HG03571 (cell line): ENCODE data around the gene ZNF480.
"Not testable (repeated sequence)": the region's sequence is repeated elsewhere in the genome, so short reads cannot be mapped to it uniquely, and the experiment has no call there.

ENCODE experiments used
- ATAC-seq: cut with Tn5 transposase; IDR thresholded peaks from one replicate; pipeline ENCODE4 v1.9.1; 2021; ENCODE audit not compliant: unreplicated experiment

The ZNF480 gene

DNA sequence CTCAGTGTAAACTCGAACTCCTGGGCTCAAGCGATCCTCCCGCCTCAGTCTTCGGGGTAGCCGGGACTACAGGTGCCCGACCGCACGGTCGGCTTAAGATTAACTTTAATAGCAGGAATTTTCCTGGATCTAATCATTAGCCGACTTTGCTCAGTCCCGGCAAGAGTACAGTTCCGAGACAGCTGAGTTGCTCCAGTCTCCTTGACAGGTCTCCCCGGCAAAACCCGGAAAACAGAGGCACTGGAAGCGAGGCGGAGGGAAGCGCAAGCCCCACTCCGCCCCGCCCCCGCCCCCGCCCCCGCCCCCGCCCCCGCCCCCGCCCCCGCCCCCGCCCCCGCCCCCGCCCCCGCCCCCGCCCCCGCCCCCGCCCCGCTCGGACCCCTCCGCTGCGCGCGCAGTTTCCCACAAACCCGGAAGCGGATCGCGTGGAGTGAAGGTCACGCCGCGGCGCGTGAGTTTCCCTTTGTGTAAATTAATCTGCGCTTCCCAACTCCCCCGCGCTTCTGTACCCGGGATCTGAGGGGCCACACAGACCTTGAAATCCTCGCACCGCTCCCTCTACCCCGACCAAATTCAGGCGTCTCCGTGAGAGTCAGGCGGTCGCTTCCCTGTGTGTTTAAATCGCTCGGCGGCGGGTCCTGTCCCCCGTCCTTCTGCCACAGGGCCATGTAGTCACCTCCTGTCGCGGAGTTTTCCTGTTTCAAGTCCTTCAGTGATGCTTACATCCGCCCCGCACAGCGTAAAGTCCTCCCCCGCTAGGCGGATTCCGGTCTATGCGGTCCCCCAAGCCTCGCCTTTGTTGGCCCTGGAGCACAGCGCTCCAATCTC, at the start of gene ZNF480:
ZNF480 (plus strand) TSS at position 397 of the 828 bp plus-strand sequence. CDS start 3,244 bp downstream, outside the sequence.
- ATAC-seq = peak; percentile 54

DNA sequence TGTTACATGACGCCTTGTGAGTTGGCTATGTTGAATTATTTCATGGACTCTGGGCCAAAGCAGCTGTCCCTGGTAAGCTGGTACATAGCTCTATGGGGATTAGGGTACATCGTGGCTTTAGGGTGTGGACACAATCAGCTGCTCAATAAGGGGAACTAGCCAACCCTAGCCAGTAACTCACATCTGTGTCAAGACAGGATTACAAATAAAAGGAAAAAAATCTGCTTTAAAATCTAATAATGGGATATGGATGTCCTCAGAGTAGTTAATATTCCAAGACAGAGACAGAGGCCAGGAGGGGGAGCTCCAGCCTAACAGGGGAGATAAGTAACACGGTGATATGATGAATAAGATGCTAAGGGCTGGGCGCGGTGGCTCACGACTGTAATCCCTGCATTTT, 48.7 kb upstream of the ZNF480 start:
- no peak for ATAC-seq

DNA sequence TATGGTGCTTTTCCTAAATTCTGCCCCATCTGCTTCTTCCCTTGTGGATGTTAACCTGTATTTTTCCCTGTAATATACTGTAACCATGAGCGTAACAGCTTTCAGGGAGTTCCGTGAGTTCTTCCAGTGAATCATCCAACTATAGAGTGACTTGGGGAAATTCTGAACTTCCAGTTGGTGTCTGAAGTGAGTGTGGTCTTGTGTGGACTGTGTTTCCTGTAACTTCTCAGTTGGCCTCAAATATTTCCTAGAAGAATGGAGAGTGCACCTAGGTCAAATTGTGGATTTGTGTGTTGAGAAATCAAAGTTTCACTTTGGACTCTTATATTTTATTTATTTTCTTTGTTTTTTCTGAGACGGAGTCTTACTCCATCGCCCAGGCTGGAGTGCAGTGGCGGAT, 38.5 kb upstream of the ZNF480 start:
- no peak for ATAC-seq

DNA sequence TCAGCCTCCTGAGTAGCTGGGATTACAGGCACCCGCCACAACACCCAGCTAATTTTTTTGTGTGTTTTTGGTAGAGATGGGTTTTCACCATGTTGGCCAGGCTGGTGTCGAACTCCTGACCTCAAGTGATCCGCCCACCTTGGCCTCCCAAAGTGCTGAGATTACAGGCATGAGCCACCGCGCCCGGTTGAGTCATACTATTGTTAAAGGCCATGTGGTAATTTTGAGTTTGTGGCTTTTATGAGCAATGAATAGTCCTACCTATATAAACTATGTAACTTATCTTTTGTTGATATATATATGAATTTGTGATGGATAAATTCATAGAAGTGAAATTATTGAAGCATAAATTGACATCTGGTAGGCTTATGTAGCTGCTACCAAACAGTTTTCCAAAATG, 31.4 kb upstream of the ZNF480 start:
- not testable (repeated sequence) for ATAC-seq

DNA sequence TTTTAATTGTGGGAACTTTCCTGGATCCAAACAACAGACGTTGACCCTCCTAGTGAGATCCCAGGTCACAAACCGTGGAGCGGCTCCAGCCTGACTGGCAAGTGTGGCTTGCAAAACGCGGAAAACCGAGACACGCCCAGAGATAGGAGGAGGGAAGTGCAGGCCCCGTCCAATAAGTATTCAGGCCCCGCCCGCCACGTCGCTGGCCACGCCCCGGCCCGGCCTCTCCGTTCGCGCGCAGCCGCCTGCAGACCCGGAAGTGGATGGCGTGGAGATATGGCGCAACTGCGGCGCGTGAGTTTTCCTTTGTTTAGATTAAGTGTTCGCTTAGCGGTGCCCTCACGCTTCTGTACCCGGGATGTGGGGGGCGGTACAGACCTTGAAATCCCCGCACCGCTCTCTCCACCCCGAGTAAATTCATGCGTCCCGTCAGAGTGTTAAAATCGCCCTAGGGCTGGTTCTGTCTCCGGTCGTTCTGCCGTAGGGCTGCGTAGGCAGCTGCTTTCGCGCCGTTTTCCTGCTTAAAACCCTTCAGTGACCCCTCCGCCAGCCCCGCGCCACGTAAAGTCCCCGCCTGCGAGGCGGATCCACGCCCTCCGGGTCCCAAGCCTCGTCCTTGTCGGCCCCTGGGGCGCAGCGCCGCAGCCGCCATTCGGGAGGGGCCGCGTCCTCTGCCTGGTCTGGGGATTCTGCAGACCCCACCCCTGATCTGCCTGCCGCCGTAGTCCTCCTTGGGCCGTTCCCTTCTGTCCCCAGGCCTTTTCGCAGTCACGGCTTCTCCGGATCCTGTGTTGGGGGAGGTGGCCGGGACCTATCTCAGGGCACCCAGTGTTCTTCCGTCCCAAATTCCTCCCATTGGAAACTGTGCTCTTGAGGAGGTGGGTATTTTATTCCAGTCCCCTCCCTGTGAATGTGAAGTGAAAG, 27.4 kb upstream of the ZNF480 start, which contains the start of gene ZNF766:
ZNF766 (plus strand) TSS at position 250 of the 924 bp plus-strand sequence; CDS start at position 277, 27 bp downstream.
- peak; percentile 86 for ATAC-seq

DNA sequence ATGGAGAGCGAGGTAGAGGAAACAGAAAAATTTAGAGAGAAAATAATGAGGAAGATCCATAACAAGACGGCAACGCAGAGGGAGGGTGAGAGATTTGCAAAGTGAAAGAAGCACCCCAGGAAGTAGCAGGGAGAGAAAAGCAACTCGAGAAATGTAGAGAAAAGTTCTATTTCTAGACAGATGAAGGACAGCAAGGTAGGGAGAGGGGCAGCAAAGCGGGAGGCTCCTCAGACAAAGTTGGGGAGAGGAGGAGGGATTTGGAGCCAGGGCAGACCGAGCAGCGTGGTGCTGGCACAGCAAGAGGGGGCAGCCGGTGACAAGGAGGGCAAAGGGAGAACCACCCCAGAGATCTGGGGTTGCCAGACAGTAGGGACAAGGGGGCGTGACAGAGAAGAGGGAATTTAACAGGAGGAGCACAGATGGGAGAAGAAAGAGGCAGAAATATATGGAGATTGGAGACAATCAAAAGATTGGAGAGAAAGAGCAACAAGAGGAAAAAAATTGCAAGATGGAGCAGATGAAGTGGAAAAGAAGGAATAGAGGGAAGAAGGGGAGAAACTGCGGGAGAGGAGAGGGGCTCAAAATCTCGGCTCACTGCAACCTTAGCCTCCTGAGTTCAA, 26.6 kb upstream of the ZNF480 start:
- no peak for ATAC-seq

DNA sequence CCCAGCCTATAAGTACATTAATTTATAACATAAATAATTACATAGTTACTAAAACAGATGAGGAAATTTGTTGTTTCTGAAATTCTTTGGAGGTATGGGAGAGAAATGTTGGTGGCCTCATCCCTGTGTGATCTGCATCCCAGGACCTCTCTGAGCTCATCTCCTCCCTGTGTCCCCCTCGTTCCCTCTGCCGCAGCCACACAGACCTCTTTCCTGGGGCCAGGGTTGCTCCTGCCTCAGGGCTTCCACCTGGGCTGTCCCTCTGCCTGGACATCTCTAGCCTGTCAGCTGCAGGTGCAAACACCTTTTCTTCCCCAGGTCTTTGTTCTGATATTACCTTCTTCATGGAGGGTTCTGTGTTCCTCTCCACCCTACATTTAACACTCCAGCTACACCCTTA, 23.7 kb upstream of the ZNF480 start:
- ATAC-seq = no peak

DNA sequence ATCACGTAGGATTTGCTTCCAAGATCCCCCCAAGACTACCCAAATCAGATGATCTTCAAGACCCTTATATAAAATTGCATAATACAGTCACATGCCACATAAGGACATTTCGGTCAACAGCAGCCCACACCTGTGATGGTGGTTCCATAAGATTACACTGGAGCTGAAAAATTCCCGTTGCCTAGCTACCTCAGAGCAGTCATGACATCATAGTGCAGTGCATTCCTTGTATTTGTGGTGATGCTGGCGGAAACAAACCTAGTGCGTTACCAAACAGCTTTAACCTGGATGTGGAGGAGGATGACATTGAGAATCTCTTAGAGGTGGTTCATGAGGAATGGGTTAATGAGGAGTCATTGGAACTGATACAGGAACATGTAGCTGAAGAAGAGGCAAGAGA, 22.8 kb upstream of the ZNF480 start:
- no peak for ATAC-seq

DNA sequence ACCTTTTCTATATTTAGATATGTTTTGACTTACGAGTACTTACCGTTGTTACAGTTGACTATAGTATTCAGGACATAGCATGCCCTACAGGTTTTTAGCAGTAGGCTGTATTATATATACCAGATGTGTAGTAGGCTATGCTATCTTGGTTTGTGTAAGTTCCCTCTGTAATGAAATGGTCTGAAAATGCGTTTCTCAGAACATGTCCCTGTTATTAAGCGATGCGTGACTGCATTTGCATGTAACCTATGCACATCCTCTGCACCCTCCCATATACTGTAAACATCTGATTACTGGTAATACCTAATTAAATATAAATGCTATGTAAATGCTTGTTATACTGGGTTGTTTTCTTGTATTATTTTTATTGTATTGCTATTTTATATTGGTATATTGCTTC, 21.0 kb upstream of the ZNF480 start:
- ATAC-seq = no peak

DNA sequence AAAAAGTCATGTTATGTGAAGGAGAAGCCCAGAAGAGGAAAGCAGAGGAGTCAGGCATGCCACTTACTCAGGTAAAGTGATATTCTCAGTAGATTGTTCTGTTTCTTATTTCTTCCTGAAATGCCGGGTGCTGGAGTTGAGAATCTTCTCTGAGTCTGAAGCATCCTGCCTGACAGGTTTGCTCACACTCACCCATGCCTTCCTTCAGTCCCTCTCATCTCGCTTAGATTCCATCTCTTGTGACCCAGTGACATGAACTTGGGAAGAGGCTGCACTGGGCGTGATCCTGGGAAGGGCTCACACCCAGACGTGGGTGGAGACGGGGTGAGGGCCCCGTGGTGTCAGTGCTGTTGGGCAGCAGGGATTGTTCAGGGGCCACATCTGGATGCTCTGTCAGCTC, 19.5 kb upstream of the ZNF480 start:
- no peak for ATAC-seq

DNA sequence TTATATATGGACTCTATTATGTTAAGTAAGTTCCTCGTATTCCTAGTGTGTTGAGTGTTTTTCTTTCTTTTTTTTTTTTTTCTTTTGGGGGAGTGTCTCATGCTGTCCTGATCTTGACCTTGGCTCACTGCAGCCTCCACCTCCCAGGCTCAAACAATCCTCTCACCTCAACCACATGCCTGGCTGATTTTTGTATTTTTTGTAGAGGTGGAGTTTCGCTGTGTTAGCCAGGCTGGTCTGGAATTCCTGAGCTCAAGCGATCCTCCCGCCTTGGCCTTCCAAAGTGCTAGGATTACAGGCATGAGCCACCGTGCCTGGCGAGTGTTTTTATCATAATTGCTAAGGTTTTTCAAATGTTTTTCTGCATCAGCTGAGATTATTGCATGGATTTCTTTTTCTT, 10.7 kb upstream of the ZNF480 start:
- ATAC-seq = no peak

DNA sequence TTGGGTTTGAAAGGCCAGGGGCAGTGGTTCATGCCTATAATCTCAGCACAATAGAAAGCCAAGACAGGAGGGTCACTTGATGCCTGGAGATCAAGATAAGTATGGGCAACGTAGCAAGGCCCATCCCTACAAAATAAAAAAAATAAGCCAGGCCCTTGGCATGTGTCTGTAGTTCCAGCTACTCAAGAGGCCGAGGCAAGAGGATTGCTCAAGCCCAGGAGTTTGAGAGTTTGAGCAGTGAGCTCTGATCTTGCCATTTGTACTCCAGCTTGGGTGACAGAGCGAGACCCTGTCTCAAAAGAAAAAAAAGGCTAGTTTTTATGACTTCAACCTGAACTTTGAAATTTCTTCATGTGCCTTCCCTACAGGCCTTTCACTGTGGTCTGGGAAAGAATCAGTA, 5.2 kb upstream of the ZNF480 start:
- no peak for ATAC-seq

DNA sequence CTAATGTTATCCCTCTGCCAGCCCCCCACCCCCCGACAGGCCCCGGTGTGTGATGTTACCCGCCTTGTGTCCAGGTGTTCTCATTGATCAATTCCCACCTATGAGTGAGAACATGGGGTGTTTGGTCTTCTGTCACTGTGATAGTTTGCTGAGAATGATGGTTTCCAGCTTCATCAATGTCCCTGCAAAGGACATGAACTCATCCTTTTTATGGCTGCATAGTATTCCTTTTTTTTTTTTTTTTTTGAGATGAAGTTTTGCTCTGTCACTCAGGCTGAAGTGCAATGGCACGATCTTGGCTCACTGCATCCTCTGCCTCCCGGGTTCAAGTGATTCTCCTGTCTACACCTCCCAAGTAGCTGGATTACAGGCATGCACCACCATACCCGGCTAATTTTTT, 4.0 kb upstream of the ZNF480 start:
- not testable (repeated sequence) for ATAC-seq

DNA sequence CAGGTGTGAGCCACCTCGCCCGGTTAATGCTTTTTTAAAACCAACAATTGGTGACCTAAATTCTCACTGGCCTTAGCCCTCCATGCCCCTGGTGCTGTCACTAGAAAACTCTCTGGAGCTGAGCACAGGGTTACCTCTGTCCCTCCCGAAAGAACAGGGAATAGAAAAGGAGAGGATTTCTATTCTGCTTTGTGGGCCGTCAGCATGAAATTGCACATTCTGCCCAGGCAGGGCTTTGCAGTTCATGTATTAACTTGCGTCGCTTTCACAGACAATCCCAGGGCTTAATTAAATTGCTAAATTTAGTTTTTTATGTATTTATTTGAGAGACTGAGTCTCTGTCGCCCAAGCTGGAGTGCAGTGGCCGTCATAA, 583 bp upstream of the ZNF480 start:
- ATAC-seq = no peak

DNA sequence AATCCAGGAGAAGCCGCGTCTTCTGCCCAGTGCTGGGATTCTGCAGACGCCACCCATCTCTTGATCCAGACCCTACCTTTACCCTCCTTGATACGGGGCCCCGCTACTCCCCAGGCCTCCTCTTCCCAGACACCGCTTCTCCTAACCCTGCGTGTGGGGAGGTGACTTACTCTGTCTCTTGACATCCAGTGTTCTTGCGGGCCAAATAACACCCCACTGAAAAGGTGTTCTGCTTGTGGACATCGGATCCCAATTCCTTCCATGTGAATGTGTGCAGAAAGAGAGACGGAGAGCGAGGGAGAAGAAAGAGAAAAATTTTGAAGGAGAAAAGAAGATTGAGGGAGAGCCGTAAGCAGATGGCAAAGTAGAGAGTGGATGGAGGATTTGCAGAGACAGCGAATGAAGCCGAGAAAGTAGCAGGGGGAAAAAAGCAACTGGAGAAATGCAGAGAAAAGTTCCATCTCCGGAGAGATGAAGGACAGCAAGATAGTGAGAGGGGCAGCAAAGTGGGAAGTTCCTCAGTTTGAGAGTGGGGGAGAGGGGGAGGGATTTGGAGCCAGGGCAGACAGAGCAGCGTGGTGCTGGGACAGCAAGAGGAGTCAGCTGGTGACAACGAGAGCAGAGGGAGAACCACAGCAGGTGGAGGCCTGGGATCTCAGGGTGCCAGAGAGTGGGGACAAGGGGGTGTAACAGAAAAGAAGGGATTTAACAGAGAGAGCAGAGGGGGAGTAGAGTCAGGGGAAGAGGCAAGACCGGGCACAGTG, 814 bp downstream of the ZNF480 start:
- peak; percentile 16 for ATAC-seq

DNA sequence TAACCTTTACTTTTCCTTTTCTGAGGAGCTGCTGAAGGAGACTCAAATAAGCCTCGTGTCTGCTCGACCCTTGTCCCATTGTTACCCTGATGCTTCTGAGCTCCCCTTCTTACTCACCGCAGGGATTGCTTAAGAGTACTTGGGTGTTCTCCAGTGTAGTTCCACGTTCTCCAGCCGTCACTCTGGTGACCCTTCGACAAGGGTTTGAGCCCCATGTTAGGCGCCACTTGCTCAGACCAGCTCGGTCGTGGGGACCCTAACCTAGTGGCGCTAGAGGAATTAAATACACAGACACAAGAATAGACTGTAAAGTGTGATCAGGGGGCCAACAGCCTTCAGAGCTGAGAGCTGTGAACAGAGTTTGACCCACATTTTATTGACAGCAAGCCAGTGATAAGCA, 10.3 kb downstream of the ZNF480 start:
- ATAC-seq = no peak

DNA sequence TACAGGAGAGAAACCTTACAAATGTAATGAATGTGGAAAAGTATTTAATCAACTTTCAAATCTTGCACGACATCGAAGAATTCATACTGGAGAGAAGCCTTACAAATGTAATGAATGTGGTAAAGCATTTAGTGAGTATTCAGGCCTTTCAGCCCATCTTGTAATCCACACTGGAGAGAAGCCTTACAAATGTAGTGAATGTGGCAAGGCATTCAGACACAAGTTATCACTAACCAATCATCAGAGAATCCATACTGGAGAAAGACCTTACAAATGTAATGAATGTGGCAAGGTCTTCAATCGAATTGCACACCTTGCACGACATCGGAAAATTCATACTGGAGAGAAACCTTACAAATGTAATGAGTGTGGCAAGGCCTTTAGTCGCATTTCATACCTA, 25.5 kb downstream of the ZNF480 start:
- ATAC-seq = no peak

DNA sequence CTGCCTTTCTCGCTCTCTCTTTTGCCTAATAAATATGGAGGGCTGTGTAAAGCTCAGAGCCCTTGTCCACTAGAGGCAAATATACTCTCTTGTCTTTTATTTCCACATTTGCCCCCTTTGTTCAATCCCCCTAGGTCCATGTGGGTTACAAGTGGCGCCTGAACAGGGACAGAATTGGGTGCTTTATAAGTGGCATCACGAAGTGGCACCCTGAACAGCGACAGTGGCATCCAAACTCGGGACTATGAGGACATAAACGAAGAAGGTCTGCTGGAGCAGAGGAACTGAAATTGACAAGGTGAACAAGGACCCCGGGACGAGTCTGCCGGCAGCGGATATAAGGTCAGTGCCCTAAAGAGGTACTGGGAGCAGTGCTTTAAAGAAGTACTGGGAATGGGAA, 34.8 kb downstream of the ZNF480 start:
- ATAC-seq = no peak

DNA sequence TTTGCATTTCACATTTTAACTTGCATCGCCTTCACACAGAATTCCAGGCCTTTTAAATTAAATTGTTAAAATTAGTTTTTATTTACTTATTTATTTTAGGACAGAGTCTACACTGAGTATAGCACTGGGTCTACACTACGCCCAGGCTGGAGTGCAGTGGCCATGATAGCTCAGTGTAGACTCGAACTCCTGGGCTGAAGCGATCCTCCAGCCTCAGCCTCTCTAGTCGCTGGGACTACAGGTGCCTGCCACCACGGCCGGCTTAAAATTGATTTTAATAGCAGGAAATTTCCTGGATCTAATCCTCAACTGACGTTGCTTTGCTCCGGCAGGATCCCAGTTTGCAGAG, 38.8 kb downstream of the ZNF480 start:
- no peak for ATAC-seq

DNA sequence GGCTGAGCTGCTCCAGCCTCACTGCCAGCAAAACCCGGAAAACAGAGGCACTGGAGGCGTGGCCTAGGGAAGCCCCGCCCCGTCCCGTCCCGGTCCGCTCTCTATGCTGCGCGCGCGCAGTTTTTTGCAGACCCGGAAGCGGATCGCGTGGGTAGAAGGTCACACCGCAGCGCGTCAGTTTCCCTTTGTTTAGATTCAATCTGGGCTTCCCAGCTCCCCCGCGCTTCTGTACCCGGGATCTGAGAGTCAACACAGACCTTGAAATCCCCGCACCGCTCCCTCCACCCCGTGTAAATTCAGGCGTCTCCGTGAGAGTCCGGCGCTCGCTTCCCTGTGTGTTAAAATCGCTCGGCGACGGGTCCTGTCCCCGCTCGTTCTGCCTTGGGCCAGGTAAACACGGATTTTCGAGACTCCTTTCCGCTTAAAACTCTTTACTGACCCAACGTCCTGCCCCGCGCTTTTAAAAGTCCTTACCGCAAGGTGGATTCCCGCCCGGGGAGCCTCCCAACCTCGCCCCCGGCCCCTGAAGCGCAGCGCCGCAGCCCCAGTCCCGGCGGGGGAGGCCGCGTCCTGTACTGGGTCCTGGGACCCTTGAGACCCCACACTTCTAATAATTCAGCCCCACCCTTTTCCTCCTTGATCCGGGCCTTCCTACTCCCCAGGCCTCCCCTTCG, 39.3 kb downstream of the ZNF480 start, which contains the start of gene ZNF610:
ZNF610 (plus strand) TSS at position 127 of the 674 bp plus-strand sequence. CDS start 12,930 bp downstream, outside the sequence.
- ATAC-seq = no peak
